Smooth muscle cell (in vitro differentiated cells): ENCODE results near the gene ITGA6. TPM values are rescaled to one million over a fixed set of nuclear protein-coding genes. Genes with fewer than 3 reads are reported as not detected.

ENCODE experiments used
- DNase-seq: peaks from one replicate; lab custom pipeline; 2025; ENCODE audit not compliant: unreplicated experiment; lab: John Stamatoyannopoulos, UW
- H2AFZ ChIP-seq: fragments of 200-600 bp; sonication (generic); 2 replicates; pipeline ENCODE4 v1.6.0; 2016; ENCODE audit warnings: antibody characterized with exemption, low read depth, mild to moderate bottlenecking
- H3F3A ChIP-seq: fragments of 200-600 bp; sonication (generic); 2 replicates; pipeline ENCODE4 v1.6.0; 2017; ENCODE audit warnings: antibody characterized with exemption, low read depth
- H3K27ac ChIP-seq: fragments of 200-600 bp; sonication (generic); 2 replicates; pipeline ENCODE4 v1.5.1; 2016; ENCODE audit warnings: low read depth, mild to moderate bottlenecking
- H3K27me3 ChIP-seq: fragments of 200-600 bp; sonication (generic); 2 replicates; pipeline ENCODE4 v1.6.1; 2016; ENCODE audit warnings: low read depth, mild to moderate bottlenecking
- H3K36me3 ChIP-seq: fragments of 200-600 bp; sonication (generic); 2 replicates; pipeline ENCODE4 v1.5.1; 2016; ENCODE audit warnings: low read depth
- H3K4me1 ChIP-seq: fragments of 200-600 bp; sonication (generic); 2 replicates; pipeline ENCODE4 v1.5.1; 2016; ENCODE audit warnings: low read depth
- H3K4me2 ChIP-seq: fragments of 200-600 bp; sonication (generic); 2 replicates; pipeline ENCODE4 v1.6.0; 2016; ENCODE audit warnings: mild to moderate bottlenecking
- H3K4me3 ChIP-seq: fragments of 200-600 bp; sonication (generic); 2 replicates; pipeline ENCODE4 v1.5.1; 2016; ENCODE audit warnings: mild to moderate bottlenecking
- H3K79me2 ChIP-seq: fragments of 200-600 bp; sonication (generic); 2 replicates; pipeline ENCODE4 v1.6.0; 2016; ENCODE audit warnings: low read depth, mild to moderate bottlenecking
- H3K9ac ChIP-seq: fragments of 200-600 bp; sonication (generic); 2 replicates; pipeline ENCODE4 v1.6.0; 2016; ENCODE audit warnings: low read depth
- H3K9me3 ChIP-seq: fragments of 200-600 bp; sonication (generic); replicated peaks from 2 replicates; pipeline ENCODE4 v1.5.1; 2016; ENCODE audit warnings: low read depth
- H4K20me1 ChIP-seq: fragments of 200-600 bp; sonication (generic); 2 replicates; pipeline ENCODE4 v1.6.0; 2016; ENCODE audit warnings: low read depth
- WGBS: methylation state at CpG from one replicate; pipeline ENCODE4 v1.1.7; 2016; ENCODE audit warnings: low lambda C conversion rate; 5-methylcytosine and 5-hydroxymethylcytosine counted together
- polyA plus RNA-seq: library from polyadenylated mRNA; unstranded; fragments of >200 nt; fragmentation: Nextera tagmentation; extraction: Ambion mirVana; gene quantifications from 2 replicates; pipeline ENCODE4 v1.2.1, GENCODE V29; 2016
- total RNA-seq: library from RNA; depleted of rRNA; stranded (reverse); fragments of >200 nt; gene quantifications from 2 replicates; pipeline ENCODE4 v1.2.3, GENCODE V29; 2014
- TF ChIP-seq, protein P1 (sequence below): fragments of 200-600 bp; sonication (generic); IDR thresholded peaks from 2 replicates; pipeline ENCODE4 v1.5.1; 2017; ENCODE audit warnings: borderline replicate concordance, mild to moderate bottlenecking, antibody characterized with exemption; ENCODE audit not compliant: insufficient read depth, poor library complexity, severe bottlenecking

Gene ITGA6
- total and polyA plus RNA-seq, 2 experiments from 2014 or later: 11.8 to 198 TPM

DNA sequence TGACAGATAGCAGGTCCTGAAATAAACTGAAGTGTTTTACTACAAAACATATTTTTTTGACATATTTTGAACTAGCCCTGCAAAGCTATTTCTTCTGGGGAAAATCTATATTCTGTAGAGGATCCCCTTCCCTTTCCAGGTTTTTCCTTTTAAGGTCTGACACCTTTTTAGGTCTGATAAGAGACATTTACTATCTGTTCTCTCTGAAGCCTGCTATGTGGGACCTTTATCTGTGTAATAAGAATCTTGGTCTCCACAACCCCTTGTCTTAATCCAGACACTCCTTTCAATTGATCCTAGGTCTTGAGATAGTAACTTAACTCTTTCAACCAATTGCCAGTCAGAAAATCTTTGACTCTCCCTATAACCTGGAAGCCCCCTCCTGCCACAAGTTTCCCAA lies 123.0 kb downstream of the ITGA6 start:
- Histone ChIP-seq H2AFZ (no peak overlapping the region), H4K20me1 (no peaks in the 10 kb centered on the region), H3K9ac (no peak overlapping the region), H3K36me3 (no peaks in the 10 kb centered on the region), H3K9me3 (no peaks in the 10 kb centered on the region), H3K4me2 (no peak overlapping the region), H3K27me3 (no peaks in the 10 kb centered on the region), H3K4me3 (no peak overlapping the region), H3F3A (peaks cover 14% of the 10 kb centered on the region), H3K79me2 (no peaks in the 10 kb centered on the region), H3K4me1 (peaks cover 24% of the 10 kb centered on the region), H3K27ac (no peak overlapping the region)
- no peak for DNase-seq
- TF ChIP-seq, protein P1, sequence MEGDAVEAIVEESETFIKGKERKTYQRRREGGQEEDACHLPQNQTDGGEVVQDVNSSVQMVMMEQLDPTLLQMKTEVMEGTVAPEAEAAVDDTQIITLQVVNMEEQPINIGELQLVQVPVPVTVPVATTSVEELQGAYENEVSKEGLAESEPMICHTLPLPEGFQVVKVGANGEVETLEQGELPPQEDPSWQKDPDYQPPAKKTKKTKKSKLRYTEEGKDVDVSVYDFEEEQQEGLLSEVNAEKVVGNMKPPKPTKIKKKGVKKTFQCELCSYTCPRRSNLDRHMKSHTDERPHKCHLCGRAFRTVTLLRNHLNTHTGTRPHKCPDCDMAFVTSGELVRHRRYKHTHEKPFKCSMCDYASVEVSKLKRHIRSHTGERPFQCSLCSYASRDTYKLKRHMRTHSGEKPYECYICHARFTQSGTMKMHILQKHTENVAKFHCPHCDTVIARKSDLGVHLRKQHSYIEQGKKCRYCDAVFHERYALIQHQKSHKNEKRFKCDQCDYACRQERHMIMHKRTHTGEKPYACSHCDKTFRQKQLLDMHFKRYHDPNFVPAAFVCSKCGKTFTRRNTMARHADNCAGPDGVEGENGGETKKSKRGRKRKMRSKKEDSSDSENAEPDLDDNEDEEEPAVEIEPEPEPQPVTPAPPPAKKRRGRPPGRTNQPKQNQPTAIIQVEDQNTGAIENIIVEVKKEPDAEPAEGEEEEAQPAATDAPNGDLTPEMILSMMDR: no peak

DNA sequence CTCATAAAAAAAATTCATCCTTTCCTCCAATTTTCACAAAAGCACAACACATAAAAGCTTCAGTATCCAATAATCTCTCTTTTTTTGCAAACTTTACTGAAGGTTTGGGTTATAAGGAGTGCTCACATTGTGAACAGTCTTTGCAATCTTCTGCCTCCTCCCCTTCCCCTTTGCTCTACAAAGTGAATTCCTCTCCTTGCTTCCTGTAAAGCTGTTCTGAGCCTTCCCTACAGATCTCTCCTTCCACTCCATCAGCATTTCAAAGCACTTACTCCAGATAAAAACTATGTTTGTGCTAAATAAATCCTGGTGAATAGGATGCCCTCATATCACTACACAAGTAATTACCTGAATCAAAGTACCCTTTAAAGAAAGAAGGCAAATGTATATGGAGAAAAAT lies 123.9 kb downstream of the ITGA6 start:
- peak overlapping the region; percentile 42 for H3K4me2 ChIP-seq
- DNase-seq: no peak
- no peaks in the 10 kb centered on the region for H3K27me3 ChIP-seq
- no peak overlapping the region for H3K9ac ChIP-seq
- TF ChIP-seq, protein P1: no peak
- H3K36me3 ChIP-seq: no peaks in the 10 kb centered on the region
- no peak overlapping the region for H3K4me3 ChIP-seq
- H2AFZ ChIP-seq: peak overlapping the region; percentile 92
- H3K9me3 ChIP-seq: no peaks in the 10 kb centered on the region
- peak overlapping the region; percentile 64 for H3K27ac ChIP-seq
- H4K20me1 ChIP-seq: no peaks in the 10 kb centered on the region
- H3K79me2 ChIP-seq: no peaks in the 10 kb centered on the region
- H3K4me1 ChIP-seq: peaks cover 24% of the 10 kb centered on the region
- H3F3A ChIP-seq: peaks cover 14% of the 10 kb centered on the region

DNA sequence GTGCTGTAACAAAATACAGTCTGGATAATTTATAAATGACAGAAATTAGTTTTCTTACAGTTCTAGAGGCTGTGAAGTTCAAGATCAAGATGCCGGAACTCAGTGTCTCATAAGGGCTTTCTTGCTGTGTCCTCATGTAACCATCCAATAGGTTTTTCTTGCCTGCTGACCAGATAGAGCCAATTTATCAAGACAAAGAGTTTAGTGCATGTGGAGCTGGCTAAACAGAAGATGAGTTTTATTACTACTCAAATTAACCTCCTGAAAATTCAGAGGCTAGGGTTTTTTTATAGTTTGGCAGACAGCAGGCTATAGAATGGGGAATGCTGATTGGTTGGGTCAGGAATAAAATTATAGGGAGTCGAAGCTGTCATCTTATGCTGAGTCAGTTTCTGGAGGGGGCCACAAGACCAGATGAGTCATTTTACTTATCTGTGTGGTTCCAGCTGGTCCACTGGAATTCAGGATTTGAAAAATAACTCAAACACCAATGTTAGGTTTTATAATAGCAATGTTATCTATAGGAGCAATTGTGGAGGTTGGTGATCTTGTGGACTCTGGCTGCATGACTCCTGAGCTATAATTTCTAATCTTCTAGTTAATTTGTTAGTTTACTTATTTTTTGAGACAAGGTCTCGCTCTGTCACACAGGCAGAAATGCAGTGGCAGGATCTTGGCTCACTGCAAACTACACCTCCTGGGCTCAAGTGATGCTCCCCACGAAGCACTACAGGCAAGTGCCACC lies 125.3 kb downstream of the ITGA6 start:
- no peaks in the 10 kb centered on the region for H3K27me3 ChIP-seq
- WGBS: 52% methylated on average over 4 of the region's 4 CpGs
- no peaks in the 10 kb centered on the region for H3K9me3 ChIP-seq
- DNase-seq: no peak
- H3K27ac ChIP-seq: peak overlapping the region; percentile 64
- no peak overlapping the region for H3K4me3 ChIP-seq
- peaks cover 14% of the 10 kb centered on the region for H3K79me2 ChIP-seq
- H3K4me1 ChIP-seq: peaks cover 28% of the 10 kb centered on the region
- H3K9ac ChIP-seq: no peak overlapping the region
- no peaks in the 10 kb centered on the region for H3K36me3 ChIP-seq
- peaks cover 14% of the 10 kb centered on the region for H3F3A ChIP-seq
- TF ChIP-seq, protein P1: no peak
- H2AFZ ChIP-seq: no peak overlapping the region
- peak overlapping the region; percentile 16 for H3K4me2 ChIP-seq
- peaks cover 12% of the 10 kb centered on the region for H4K20me1 ChIP-seq
